Measurements from ENCODE around the gene CYRIA.

- TF ChIP-seq GATA2 (IDR thresholded peaks at IDR 0.05; ENCODE audit: low read depth, low read length) (no peak), GATA3 (IDR thresholded peaks at IDR 0.05; ENCODE audit: low read depth, low read length) (no peak)
Measured at GRCh38 chr2:16664809-16665747, 556 bp downstream of the CYRIA start.

All from SH-SY5Y (cell line).